Measurements from ENCODE around the gene ZNF569. TPM values are rescaled to one million over a fixed set of nuclear protein-coding genes. Genes with fewer than 3 reads are reported as not detected.

The ZNF569 gene
- total and polyA plus RNA-seq, 2 experiments from 2014 or later = 3.7 to 5.7 TPM

GRCh38 chr19:37470216-37470615 lies 3.0 kb upstream of the ZNF569 start:
- no peaks in the 10 kb centered on the region for H3K9me3 ChIP-seq (ENCODE audit: low read depth)
- no peak overlapping the region for H3K27ac ChIP-seq
- TF ChIP-seq CTCF (IDR thresholded peaks at IDR 0.05; ENCODE audit: low read depth, low read length) = no peak
- DNase-seq (ENCODE audit: low read depth in 1 of 2, low spot score in 1 of 2) = no peak
- H3K27me3 ChIP-seq = no peaks in the 10 kb centered on the region
- H3K4me1 ChIP-seq (ENCODE audit: low read depth) = peaks cover 7% of the 10 kb centered on the region
- H3K4me3 ChIP-seq = peak overlapping the region; percentile 75
- H3K36me3 ChIP-seq = no peaks in the 10 kb centered on the region

GRCh38 chr19:37468961-37469777 lies 1.9 kb upstream of the ZNF569 start, which contains the start of gene ZNF570:
Gene ZNF570, plus strand, starts transcription at chr19:37469356. Its CDS starts 999 bp downstream, at chr19:37470355.
- peak; percentile 91 to 94 for DNase-seq (ENCODE audit: low read depth in 1 of 2, low spot score in 1 of 2)
- Histone ChIP-seq H3K9me3 (ENCODE audit: low read depth) (no peaks in the 10 kb centered on the region), H3K36me3 (no peaks in the 10 kb centered on the region), H3K27ac (peak within 1 kb of the TSS; percentile 91), H3K4me3 (peak within 1 kb of the TSS; percentile 75), H3K4me1 (ENCODE audit: low read depth) (peaks cover 7% of the 10 kb centered on the region), H3K27me3 (no peaks in the 10 kb centered on the region)
- no peak for TF ChIP-seq CTCF (IDR thresholded peaks at IDR 0.05; ENCODE audit: low read depth, low read length)

GRCh38 chr19:37467608-37468090 lies 405 bp upstream of the ZNF569 start:
- DNase-seq (ENCODE audit: low read depth in 1 of 2, low spot score in 1 of 2) = no peak
- Histone ChIP-seq H3K9me3 (ENCODE audit: low read depth) (no peaks in the 10 kb centered on the region), H3K4me3 (peak overlapping the region; percentile 69), H3K4me1 (ENCODE audit: low read depth) (peaks cover 7% of the 10 kb centered on the region), H3K36me3 (peaks cover 8% of the 10 kb centered on the region), H3K27me3 (no peaks in the 10 kb centered on the region), H3K27ac (peak overlapping the region; percentile 91)
- no peak for TF ChIP-seq CTCF (IDR thresholded peaks at IDR 0.05; ENCODE audit: low read depth, low read length)

- Histone ChIP-seq H3K9me3 (ENCODE audit: low read depth) (no peaks in the 10 kb centered on the region), H3K4me3 (peak overlapping the region; percentile 69), H3K27me3 (no peaks in the 10 kb centered on the region), H3K36me3 (peaks cover 8% of the 10 kb centered on the region), H3K27ac (peak overlapping the region; percentile 91), H3K4me1 (ENCODE audit: low read depth) (peaks cover 7% of the 10 kb centered on the region)
- no peak for TF ChIP-seq CTCF (IDR thresholded peaks at IDR 0.05; ENCODE audit: low read depth, low read length)
- no peak for DNase-seq (ENCODE audit: low read depth in 1 of 2, low spot score in 1 of 2)
Measured at GRCh38 chr19:37466277-37466797, 907 bp downstream of the ZNF569 start.

GRCh38 chr19:37452500-37453245 lies 14.6 kb downstream of the ZNF569 start:
- Histone ChIP-seq H3K4me3 (no peak overlapping the region), H3K4me1 (ENCODE audit: low read depth) (no peaks in the 10 kb centered on the region), H3K27me3 (no peaks in the 10 kb centered on the region), H3K36me3 (no peaks in the 10 kb centered on the region), H3K27ac (no peak overlapping the region), H3K9me3 (ENCODE audit: low read depth) (peaks cover 4% of the 10 kb centered on the region)
- no peak for TF ChIP-seq CTCF (IDR thresholded peaks at IDR 0.05; ENCODE audit: low read depth, low read length)
- no peak for DNase-seq (ENCODE audit: low read depth in 1 of 2, low spot score in 1 of 2)

Data from cardiac muscle cell (in vitro differentiated cells and primary cell).